NOMO-1 (cell line): ENCODE results near the gene ANO1.
A peak's percentile ranks its signal among the peaks of the same experiment; 100 is the strongest.
"Not testable (repeated sequence)": the region's sequence is repeated elsewhere in the genome, so short reads cannot be mapped to it uniquely, and the experiment has no call there.

Experiments
- DNase-seq, 2 experiments: peaks; one replicate each; lab custom pipeline; 2025; ENCODE audit not compliant: unreplicated experiment in 2 of 2; lab: John Stamatoyannopoulos, UW

The ANO1 gene

DNA sequence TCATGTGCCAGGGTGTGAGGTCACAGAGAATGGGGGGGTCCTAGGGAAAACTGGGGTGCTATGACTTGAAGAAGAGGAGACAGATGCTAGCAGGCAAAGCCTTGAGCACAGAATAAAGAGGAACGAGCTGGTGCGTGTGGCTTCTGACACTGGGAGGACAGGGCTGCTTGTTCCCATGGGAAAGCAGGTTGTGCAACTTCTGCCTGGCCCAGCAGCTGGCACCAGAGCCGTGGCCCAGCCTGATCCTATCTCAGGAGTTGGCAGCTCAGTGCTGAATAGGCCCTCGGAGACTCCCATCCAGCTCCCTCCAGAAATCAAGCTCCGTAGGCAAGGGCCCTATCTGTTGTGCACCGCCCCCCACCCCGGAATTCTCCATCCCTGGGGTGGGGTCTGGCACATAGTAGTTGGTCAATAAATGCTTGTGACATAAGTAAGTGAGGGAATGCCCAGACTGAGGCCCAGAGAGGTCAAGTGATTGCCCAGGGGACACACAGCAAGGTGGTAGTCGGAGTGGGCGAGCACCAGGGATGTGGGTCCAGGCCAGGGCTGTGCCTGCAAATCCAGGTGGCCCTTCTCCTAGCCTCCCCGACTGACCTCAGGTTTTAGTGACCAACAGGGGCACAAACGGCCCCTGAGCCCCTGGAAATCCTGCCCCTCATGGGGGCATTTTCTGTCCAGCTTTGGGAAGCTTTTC is 105.5 kb downstream of the ANO1 start:
- no peak for DNase-seq

DNA sequence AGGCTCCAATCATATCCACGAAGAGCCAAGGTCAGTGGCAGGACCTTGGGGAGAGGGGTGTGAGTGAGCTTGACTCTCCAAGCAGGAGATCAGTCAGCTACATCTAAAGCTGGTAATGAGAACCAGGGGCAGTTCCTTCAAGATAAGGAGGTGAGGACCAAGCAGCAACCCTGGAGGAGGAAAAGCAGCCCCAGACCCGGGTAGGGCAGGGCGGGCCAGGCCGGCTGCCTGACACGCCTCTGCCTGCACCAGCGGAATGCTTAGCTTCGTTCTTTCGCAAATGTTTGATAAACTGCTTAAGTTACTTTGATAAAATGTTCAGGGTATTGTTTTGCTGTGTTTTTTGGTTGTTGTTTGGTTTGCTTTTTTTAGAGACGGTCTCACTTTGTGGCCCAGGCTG is 106.3 kb downstream of the ANO1 start:
- DNase-seq, result no peak

DNA sequence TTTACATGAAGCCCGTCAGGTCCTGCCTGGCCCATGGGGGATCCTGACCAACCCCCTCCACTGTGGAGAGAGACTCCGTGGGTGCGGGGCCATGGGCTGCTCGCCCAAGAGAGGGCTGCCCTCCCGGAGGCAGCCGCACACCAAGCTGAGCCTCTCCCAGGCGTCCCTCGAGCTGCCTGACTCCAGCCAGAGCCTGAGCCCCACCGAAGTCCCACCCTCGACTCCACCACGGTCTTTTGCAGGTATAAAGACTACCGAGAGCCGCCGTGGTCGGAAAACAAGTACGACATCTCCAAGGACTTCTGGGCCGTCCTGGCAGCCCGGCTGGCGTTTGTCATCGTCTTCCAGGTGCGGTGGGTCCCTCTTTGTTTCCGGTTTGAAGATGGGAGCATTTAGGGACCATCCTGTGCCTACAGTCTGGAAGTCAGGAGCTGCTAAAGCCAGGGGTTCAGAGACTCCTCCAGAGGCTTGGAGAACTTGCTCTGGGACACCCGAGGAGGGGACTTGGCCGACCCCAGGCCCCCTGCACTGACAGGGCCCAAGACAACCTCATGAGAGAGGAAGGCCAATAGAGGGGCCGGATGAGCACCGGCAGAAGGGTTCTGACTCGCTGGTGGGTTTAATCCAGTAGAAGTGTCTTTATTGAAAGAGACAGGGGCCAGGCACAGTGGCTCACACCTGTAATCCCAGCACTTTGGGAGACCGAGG is 107.4 kb downstream of the ANO1 start:
- DNase-seq, result no peak

- no peak for DNase-seq
Observed at GRCh38 chr11:70186420-70186819, 108.3 kb downstream of the ANO1 start.

GRCh38 chr11:70186936-70187335 is 108.8 kb downstream of the ANO1 start:
- no peak for DNase-seq

- DNase-seq, result no peak
Observed at GRCh38 chr11:70187771-70188170, 109.7 kb downstream of the ANO1 start.

DNA sequence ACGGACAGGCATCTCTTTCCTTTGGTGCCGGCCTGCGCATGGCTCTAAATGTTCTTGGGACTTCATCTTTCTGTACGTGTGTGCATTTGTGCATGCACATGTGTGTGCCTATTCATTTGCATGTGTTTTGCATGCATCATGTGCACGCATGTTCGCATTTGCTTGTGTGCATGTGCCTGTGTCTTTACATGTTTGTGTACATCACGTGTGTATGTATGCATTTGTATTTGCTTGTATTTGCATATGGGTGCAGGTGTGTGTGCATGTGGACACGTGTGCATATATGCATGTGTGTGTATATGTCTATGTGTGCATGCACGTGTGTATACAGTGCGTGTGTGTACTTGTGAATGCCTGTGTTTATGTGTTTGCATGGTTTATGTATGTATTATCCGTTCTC is 111.5 kb downstream of the ANO1 start:
- no peak for DNase-seq

- peak; percentile 22 to 37 for DNase-seq
Observed at GRCh38 chr11:70191495-70192140, 113.5 kb downstream of the ANO1 start.

DNA sequence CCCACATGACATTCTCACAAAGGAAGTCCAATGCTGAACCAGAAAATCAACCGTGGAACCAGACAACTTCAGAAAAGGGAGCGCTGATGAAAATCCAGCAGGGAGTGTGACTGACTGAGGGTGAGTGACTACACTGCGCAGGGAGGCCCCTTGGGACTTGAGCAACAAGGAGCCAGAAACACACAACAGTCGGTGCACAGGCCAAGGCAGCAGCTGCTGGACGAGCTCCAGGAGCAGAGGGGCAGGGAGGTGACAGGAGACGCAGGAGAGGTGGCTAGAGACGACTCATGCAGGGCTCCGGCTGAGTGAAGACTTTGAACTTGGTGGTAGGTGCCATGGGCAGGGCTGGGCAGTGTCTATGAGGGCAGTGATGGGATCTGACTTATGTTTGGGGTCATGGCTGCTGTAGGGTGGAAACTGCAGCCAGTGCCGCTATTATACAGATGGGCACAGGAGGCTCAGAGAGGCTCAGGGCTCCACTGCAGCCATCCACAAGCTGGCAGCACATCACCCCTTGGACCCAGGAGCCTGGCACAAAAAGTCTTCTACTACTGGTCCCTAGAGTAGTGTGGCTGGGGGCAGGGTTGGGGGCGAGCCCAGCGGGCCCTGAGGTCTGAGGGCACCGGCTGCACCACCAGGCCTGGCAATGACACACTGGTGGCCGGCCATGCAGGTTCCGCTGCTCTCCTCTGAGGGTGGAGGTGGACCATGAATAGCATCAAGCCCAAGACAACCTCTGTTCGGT is 114.7 kb downstream of the ANO1 start:
- DNase-seq, result no peak

- no peak for DNase-seq
Observed at GRCh38 chr11:70193411-70194292, 115.5 kb downstream of the ANO1 start.

GRCh38 chr11:70194792-70195791 is 117.0 kb downstream of the ANO1 start:
- no peak for DNase-seq

DNA sequence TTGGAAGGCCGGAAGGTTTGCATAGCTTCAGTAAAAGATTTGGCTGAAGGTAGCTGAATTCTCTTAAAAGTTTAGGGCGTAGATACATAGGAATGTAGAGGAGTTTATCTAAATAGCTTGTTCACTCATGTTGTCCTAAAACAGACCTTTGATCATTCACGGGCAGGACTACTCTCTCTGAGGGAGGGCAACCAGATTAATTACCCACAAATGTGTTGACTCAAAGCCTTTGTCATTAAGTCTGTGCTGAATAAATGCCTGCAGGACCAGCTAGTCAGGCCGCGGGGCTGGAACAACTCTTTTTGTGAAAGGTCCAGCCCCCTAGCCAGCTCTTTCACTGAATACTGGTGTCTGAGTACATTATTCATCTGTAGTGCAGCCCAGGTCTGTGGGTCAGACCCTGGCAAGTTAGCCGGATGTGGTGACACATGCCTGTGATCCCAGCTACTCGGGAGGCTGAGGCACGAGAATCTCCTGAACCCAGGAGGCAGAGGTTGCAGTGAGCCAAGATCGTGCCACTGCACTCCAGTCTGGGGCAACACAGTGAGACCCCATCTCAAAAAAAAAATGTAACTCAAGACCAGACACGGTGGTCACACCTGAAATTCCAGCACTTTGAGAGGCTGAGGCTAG is 122.2 kb downstream of the ANO1 start:
- no peak for DNase-seq

DNA sequence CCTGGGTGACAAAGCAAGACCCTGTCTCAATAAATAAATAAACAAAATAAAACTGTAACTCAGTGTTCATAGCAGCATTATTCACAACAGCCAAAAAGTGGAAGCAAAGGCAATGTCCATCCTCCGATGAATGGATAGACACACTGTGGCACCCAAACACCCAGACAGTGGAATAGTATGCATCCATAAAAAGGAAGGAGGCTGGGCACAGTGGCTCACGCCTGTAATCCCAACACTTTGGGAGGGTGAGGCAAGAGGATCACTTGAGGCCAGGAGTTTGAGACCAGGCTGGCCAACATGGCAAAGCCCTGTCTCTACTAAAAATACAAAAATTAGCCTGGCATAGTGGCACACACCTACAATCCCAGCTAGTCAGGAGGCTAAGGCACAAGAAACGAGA is 122.9 kb downstream of the ANO1 start:
- not testable (repeated sequence) for DNase-seq

GRCh38 chr11:70201882-70202861 is 124.1 kb downstream of the ANO1 start:
- peak; percentile 76 to 86 for DNase-seq

- DNase-seq, result peak; percentile 89 to 92
Observed at GRCh38 chr11:70202920-70203750, 125.0 kb downstream of the ANO1 start, which contains the start of gene FADD. FADD (plus strand) TSS chr11:70203296; CDS start chr11:70203460, 164 bp downstream.

DNA sequence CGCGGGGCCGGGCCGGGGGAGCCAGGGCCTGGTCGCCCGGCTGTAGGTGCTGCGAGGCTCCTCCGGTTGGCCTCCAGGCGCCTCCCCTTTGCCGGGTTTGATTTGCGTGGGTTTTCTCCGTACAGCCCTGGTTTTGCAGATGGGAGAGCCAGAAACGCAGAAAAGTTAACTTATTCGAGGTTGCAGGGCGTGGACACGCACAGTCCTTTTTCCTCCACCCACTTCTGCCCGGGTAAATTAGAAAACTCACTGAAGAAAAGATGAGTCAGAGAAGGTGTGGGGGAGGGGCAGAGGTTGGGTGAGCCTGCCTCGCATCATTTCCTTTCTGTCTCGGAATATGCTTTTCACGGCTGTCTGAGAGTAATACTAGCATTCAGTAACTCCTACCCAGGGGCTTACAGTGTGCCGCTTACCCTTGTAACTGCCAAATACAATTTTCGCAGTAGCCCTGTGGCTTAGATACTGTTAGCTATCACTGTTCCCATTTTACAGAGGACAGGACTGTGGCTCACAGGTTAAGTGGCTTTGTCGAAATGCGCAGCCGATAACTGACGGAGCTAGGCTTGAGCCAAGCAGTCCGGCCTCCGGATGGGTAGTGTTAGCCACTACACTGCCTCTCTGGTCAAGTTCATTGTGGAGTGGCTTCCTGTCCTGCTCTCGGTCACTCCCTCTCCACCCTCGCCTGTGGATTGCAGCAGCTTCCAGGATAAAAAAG is 125.8 kb downstream of the ANO1 start:
- peak; percentile 79 to 90 for DNase-seq
